ENCODE results near the gene CPB2.

- TF ChIP-seq CTCF (IDR thresholded peaks at IDR 0.05; ENCODE audit: low read depth, low read length) (no peak), POLR2A (IDR thresholded peaks at IDR 0.05; ENCODE audit: extremely low read depth, insufficient read length) (no peak), MAX (IDR thresholded peaks at IDR 0.05; ENCODE audit: low read depth, low read length) (no peak)
Observed at GRCh38 chr13:46032341-46032740, 72.5 kb downstream of the CPB2 start.
